RWPE2 (cell line): Measurements from ENCODE around the gene PRMT7.

Experiments
- ATAC-seq: fragments of 200-7000 bp; cut with Tn5 transposase; 3 replicates; pipeline ENCODE4 v1.9.1; 2021; ENCODE audit warnings: low read depth
- DNase-seq: peaks from one replicate; pipeline ENCODE4 v3.0.0-alpha.2; 2020; ENCODE audit warnings: low spot score
- H3K27ac ChIP-seq: fragments of 450-650 bp; 2 replicates; pipeline ENCODE4 v1.5.1; 2017; ENCODE audit warnings: mild to moderate bottlenecking; ENCODE audit not compliant: poor library complexity, severe bottlenecking
- H3K27me3 ChIP-seq: fragments of 250-450 bp; sonication (Bioruptor Pico); 2 replicates; pipeline ENCODE4 v1.5.1; 2021; ENCODE audit warnings: mild to moderate bottlenecking, moderate library complexity; ENCODE audit not compliant: insufficient read depth, poor library complexity, severe bottlenecking
- H3K36me3 ChIP-seq: fragments of 250-450 bp; sonication (Bioruptor Pico); 2 replicates; pipeline ENCODE4 v1.5.1; 2020; ENCODE audit warnings: low read depth, mild to moderate bottlenecking, moderate library complexity
- H3K4me1 ChIP-seq: fragments of 250-450 bp; sonication (Bioruptor Pico); 2 replicates; pipeline ENCODE4 v1.5.1; 2021; ENCODE audit warnings: mild to moderate bottlenecking, moderate library complexity; ENCODE audit not compliant: insufficient read depth, poor library complexity, severe bottlenecking
- H3K4me3 ChIP-seq: fragments of 250-450 bp; sonication (Bioruptor Pico); 2 replicates; pipeline ENCODE4 v1.5.1; 2021; ENCODE audit warnings: mild to moderate bottlenecking, moderate library complexity; ENCODE audit not compliant: severe bottlenecking
- H3K9me3 ChIP-seq: fragments of 250-450 bp; sonication (Bioruptor Pico); 2 replicates; pipeline ENCODE4 v1.5.1; 2021; ENCODE audit warnings: mild to moderate bottlenecking, moderate library complexity; ENCODE audit not compliant: severe bottlenecking
- TF ChIP-seq, protein P1 (sequence below): fragments of 450-650 bp; IDR thresholded peaks from one replicate; pipeline ENCODE4 v1.5.1; 2017; ENCODE audit warnings: mild to moderate bottlenecking, moderate library complexity; ENCODE audit not compliant: poor library complexity, severe bottlenecking

Gene PRMT7, protein sequence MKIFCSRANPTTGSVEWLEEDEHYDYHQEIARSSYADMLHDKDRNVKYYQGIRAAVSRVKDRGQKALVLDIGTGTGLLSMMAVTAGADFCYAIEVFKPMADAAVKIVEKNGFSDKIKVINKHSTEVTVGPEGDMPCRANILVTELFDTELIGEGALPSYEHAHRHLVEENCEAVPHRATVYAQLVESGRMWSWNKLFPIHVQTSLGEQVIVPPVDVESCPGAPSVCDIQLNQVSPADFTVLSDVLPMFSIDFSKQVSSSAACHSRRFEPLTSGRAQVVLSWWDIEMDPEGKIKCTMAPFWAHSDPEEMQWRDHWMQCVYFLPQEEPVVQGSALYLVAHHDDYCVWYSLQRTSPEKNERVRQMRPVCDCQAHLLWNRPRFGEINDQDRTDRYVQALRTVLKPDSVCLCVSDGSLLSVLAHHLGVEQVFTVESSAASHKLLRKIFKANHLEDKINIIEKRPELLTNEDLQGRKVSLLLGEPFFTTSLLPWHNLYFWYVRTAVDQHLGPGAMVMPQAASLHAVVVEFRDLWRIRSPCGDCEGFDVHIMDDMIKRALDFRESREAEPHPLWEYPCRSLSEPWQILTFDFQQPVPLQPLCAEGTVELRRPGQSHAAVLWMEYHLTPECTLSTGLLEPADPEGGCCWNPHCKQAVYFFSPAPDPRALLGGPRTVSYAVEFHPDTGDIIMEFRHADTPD

DNA sequence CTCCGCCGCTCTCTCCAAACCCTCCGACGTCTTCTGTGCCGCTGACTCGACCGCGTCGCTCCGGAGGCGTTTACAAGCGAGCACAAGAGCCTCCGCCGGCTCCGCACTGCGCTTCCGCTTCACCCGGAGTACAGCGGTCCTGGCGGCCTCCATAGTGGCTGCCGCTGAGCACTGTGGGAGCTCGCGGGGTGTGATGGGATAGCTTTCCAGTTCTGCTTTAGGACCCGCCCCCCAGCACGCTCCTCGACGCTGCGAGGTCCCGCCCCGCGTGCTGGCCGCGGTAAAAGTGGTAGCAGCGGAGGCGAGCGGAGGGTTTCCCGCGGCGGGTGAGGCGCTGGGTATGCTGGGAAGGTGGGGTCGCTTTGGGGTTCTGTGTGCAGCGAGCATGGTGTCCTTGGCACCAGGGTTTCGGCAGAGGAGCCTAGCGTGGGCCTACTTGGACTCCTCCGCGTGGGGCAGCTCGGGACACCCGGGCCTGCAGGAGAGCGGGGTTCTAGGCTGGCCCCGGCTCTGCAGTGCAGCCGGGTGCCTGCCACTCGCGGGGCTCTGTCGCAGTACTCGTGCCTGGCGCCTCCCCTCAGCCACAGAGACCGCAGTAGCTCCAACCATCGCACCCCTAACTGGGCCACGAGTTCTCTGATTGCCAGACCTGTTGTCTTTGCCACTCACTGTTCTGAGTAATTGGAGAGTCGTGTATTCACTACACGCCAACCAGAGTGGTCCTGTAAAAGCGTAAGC lies at the start of gene PRMT7, which contains the start of gene SLC7A6OS:
PRMT7 (plus strand) TSS at position 246 of the 738 bp plus-strand sequence. CDS start 4,961 bp downstream, outside the sequence.
SLC7A6OS (minus strand) TSS at position 173 of the 738 bp plus-strand sequence; CDS start at position 153, 20 bp downstream.
- peaks cover 67% of the 10 kb centered on the region for H3K36me3 ChIP-seq
- TF ChIP-seq, protein P1, sequence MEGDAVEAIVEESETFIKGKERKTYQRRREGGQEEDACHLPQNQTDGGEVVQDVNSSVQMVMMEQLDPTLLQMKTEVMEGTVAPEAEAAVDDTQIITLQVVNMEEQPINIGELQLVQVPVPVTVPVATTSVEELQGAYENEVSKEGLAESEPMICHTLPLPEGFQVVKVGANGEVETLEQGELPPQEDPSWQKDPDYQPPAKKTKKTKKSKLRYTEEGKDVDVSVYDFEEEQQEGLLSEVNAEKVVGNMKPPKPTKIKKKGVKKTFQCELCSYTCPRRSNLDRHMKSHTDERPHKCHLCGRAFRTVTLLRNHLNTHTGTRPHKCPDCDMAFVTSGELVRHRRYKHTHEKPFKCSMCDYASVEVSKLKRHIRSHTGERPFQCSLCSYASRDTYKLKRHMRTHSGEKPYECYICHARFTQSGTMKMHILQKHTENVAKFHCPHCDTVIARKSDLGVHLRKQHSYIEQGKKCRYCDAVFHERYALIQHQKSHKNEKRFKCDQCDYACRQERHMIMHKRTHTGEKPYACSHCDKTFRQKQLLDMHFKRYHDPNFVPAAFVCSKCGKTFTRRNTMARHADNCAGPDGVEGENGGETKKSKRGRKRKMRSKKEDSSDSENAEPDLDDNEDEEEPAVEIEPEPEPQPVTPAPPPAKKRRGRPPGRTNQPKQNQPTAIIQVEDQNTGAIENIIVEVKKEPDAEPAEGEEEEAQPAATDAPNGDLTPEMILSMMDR: no peak
- peak within 1 kb of the TSS; percentile 45 for H3K27ac ChIP-seq
- H3K4me1 ChIP-seq: peaks cover 3% of the 10 kb centered on the region
- peak; percentile 99 for ATAC-seq
- H3K4me3 ChIP-seq: peak within 1 kb of the TSS; percentile 66
- no peaks in the 10 kb centered on the region for H3K27me3 ChIP-seq
- DNase-seq: peak; percentile 93
- H3K9me3 ChIP-seq: no peaks in the 10 kb centered on the region

DNA sequence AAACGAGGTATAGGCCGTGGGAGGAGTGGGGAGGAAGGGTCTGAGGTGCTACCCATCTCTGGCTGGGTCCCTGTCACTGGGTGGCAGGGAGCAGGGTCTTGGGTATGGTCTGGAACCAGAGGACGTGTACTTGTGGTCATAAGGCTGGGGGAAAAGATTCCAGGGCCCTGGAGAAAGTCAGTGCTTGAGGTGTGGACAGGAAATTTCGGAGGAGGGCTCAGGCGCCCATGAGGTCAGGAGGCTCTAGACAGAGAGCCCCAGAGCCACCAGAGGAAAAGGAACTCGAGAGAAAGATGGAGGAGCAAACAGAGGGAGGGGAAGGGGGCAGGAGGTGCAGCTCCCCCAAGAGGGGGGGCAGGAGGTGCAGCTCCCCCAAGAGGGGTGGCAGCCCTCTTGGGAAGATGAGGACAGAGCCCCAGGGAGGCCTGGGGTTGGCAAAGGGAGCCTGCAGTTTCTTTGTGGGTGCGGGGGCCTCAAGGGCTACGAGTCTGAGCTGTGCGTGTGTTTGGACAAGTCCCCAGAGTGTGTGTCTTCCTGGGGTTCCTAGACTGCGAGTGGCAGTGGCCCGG lies 47.2 kb upstream of the PRMT7 start:
- H3K9me3 ChIP-seq: no peaks in the 10 kb centered on the region
- H3K36me3 ChIP-seq: peaks cover 17% of the 10 kb centered on the region
- no peaks in the 10 kb centered on the region for H3K27me3 ChIP-seq
- peak overlapping the region; percentile 89 for H3K27ac ChIP-seq
- TF ChIP-seq, protein P1: no peak
- H3K4me3 ChIP-seq: peak overlapping the region; percentile 91
- ATAC-seq (no peak; the same call in 2 of the 3 replicates), DNase-seq (no peak)
- peaks cover 4% of the 10 kb centered on the region for H3K4me1 ChIP-seq

DNA sequence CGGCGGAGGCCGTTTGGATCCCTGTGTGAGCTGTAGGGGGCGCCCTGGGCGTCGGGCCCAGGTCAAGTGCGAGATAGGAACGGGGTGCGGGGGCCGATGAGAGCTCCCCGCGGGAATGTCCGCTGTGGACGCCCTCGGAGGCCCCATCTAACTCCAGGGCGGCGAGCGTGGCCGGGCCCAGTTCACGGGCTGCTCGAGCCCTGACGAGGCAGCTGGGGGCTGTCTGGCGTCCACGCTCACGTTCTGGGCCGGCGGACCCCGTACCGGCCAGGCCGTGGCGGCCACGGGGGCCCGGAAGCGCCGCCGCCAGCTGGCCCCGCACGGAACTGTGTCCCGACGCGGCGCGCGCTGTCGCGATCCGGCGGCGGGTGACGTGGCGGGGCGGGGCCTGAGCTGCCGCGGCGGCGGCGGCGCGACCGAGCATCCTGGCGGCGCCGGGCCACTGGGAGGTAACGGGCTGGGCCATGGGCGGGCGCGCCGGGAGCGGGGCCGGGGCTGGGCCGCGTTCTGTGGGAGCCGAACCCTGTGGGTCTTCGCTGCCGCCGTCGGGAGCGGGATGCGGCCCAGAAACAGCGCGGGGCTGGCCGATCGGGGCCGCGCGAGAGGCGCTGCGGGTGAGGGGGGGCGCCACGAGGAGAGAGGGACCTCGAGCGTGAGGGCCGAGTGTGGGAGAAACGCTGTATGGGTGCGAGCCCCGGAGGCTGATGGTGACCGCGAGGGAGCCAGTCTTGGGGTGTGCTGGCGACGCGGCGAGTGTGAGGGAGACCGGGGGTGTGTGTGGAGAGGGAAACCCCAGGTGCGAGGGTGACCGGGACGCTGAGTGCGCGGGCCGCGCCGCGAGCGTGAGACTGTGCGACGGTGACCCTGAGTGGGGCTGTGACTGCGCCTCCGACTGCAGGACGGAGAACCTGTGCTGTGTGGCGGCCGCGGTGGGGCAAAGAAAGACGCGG lies 46.4 kb upstream of the PRMT7 start, which contains the start of gene SLC7A6:
SLC7A6 (plus strand) TSS at position 399 of the 950 bp plus-strand sequence. CDS start 10,201 bp downstream, outside the sequence.
- DNase-seq (peak; percentile 70), ATAC-seq (peak; percentile 51)
- Histone ChIP-seq H3K4me3 (peak within 1 kb of the TSS; percentile 91), H3K4me1 (peaks cover 4% of the 10 kb centered on the region), H3K27me3 (no peaks in the 10 kb centered on the region), H3K27ac (peak within 1 kb of the TSS; percentile 89), H3K36me3 (peaks cover 17% of the 10 kb centered on the region), H3K9me3 (no peaks in the 10 kb centered on the region)
- TF ChIP-seq, protein P1: peak; percentile 82
